Liver (tissue), 9 donors: Measurements from ENCODE around the gene HLA-G. TPM values are rescaled to one million over a fixed set of nuclear protein-coding genes. Genes with fewer than 3 reads are reported as not detected.

Experiments used
- DNase-seq: peaks from one replicate; pipeline ENCODE4 v3.0.0-alpha.2; 2017; ENCODE audit warnings: low spot score
- H3K27ac ChIP-seq, 2 donors: one replicate each; pipeline ENCODE4 v1.7.0; 2013; ENCODE audit warnings: inconsistent platforms in 2 of 2, low read length in 2 of 2, control low read depth in 1 of 2, low read depth in 1 of 2, mild to moderate bottlenecking in 1 of 2
- H3K27me3 ChIP-seq, 4 donors: one replicate each; pipeline versions ENCODE4 v1.6.1 to v1.7.0; 2013; ENCODE audit warnings: low read length in 3 of 4, inconsistent platforms in 1 of 4, mild to moderate bottlenecking in 1 of 4, moderate library complexity in 1 of 4; ENCODE audit not compliant: control insufficient read depth in 4 of 4, insufficient read depth in 4 of 4
- H3K36me3 ChIP-seq, 4 donors: one replicate each; pipeline versions ENCODE4 v1.6.1 to v1.7.0; 2013; ENCODE audit warnings: low read length in 3 of 4, mild to moderate bottlenecking in 3 of 4, low read depth in 1 of 4, moderate library complexity in 1 of 4; ENCODE audit not compliant: control insufficient read depth in 4 of 4, insufficient read depth in 3 of 4
- H3K4me1 ChIP-seq, 4 donors: one replicate each; pipeline versions ENCODE4 v1.6.1 to v1.7.0; 2013; ENCODE audit warnings: low read length in 3 of 4, mild to moderate bottlenecking in 3 of 4, moderate library complexity in 1 of 4; ENCODE audit not compliant: control insufficient read depth in 4 of 4, insufficient read depth in 4 of 4
- H3K4me3 ChIP-seq, 3 donors: one replicate each; pipeline versions ENCODE4 v1.6.1 to v1.7.0; 2013; ENCODE audit warnings: low read length in 3 of 3, control low read depth in 1 of 3, low read depth in 1 of 3, mild to moderate bottlenecking in 1 of 3
- H3K9ac ChIP-seq, 2 donors: one replicate each; pipeline ENCODE4 v1.7.0; 2013; ENCODE audit warnings: low read length in 2 of 2, mild to moderate bottlenecking in 2 of 2, moderate library complexity in 2 of 2, control low read depth in 1 of 2, low read depth in 1 of 2
- H3K9me3 ChIP-seq, 4 donors: one replicate each; pipeline versions ENCODE4 v1.6.1 to v1.7.0; 2013; ENCODE audit warnings: low read length in 3 of 4; ENCODE audit not compliant: control insufficient read depth in 4 of 4
- CTCF ChIP-seq: fragments of 150-350 bp; IDR thresholded peaks from 2 replicates; pipeline ENCODE4 v1.5.1; 2017; ENCODE audit warnings: improper control_type of control experiment, low read depth, low read length; ENCODE audit not compliant: missing input control
- EGR1 ChIP-seq, 2 donors: IDR thresholded peaks; 2 replicates each; pipeline ENCODE4 v1.6.1; 2016 to 2018; ENCODE audit warnings: antibody characterized with exemption in 2 of 2, low read depth in 2 of 2
- FOXA1 ChIP-seq: IDR thresholded peaks from 2 replicates; pipeline ENCODE4 v1.6.1; 2016; ENCODE audit warnings: antibody characterized with exemption
- GABPA ChIP-seq, 2 donors: IDR thresholded peaks in 1 of 2; conservative IDR thresholded peaks in 1 of 2; 2 replicates each; pipeline ENCODE4 v1.6.1; 2016; ENCODE audit warnings: antibody characterized with exemption in 2 of 2, mild to moderate bottlenecking in 1 of 2, moderate library complexity in 1 of 2
- HNF4A ChIP-seq, 2 donors: conservative IDR thresholded peaks; 2 replicates each; pipeline ENCODE4 v1.6.1; 2016; ENCODE audit warnings: antibody characterized with exemption in 2 of 2, mild to moderate bottlenecking in 2 of 2
- HNF4G ChIP-seq: IDR thresholded peaks from 2 replicates; pipeline ENCODE4 v1.6.1; 2016; ENCODE audit warnings: antibody characterized with exemption
- JUND ChIP-seq, 2 donors: IDR thresholded peaks; 2 replicates each; pipeline ENCODE4 v1.6.1; 2016; ENCODE audit warnings: antibody characterized with exemption in 2 of 2
- NR2F2 ChIP-seq: IDR thresholded peaks from 2 replicates; pipeline ENCODE4 v1.6.1; 2016; ENCODE audit warnings: antibody characterized with exemption
- RAD21 ChIP-seq, 2 donors: IDR thresholded peaks; 2 replicates each; pipeline ENCODE4 v1.6.1; 2016; ENCODE audit warnings: antibody characterized with exemption in 2 of 2, mild to moderate bottlenecking in 2 of 2
- RXRA ChIP-seq, 2 donors: IDR thresholded peaks; 2 replicates each; pipeline ENCODE4 v1.6.1; 2017 to 2018; ENCODE audit warnings: antibody characterized with exemption in 2 of 2, mild to moderate bottlenecking in 1 of 2
- SP1 ChIP-seq: IDR thresholded peaks from 2 replicates; pipeline ENCODE4 v1.6.1; 2018; ENCODE audit warnings: antibody characterized with exemption, mild to moderate bottlenecking
- WGBS: extraction: QIAGEN DNeasy Blood & Tissue Kit; methylation state at CpG from one replicate; pipeline ENCODE4 v1.1.7; 2013; 5-methylcytosine and 5-hydroxymethylcytosine counted together
- polyA plus RNA-seq, 2 donors: library from polyadenylated mRNA; stranded (reverse) in 1 of 2; unstranded in 1 of 2; fragments of 200-250 nt in 1 of 2; fragments of >200 nt in 1 of 2; fragmentation: Nextera tagmentation in 1 of 2; extraction: Ambion mirVana in 1 of 2; gene quantifications; one replicate each; pipeline versions ENCODE4 v1.2.1 to v1.2.3, GENCODE V29; 2013 to 2015
- total RNA-seq, 2 donors: library from RNA; depleted of rRNA; stranded (reverse); fragments of >200 nt; gene quantifications; one replicate each; pipeline ENCODE4 v1.2.3, GENCODE V29; 2014
- TF ChIP-seq, protein P1 (sequence below): IDR thresholded peaks from 2 replicates; pipeline ENCODE4 v1.6.1; 2016; ENCODE audit warnings: antibody characterized with exemption
- TF ChIP-seq, protein P2 (sequence below): IDR thresholded peaks from 2 replicates; pipeline ENCODE4 v1.6.1; 2016; ENCODE audit warnings: antibody characterized with exemption
- TF ChIP-seq, protein P3 (sequence below): IDR thresholded peaks from 2 replicates; pipeline ENCODE4 v1.6.1; 2016; ENCODE audit warnings: antibody characterized with exemption
- donor health status: healthy.
- donor health status: healthy.
- donor health status: healthy.
- donor health status: healthy.
- donor health status: healthy.

Gene HLA-G
- total and polyA plus RNA-seq, 4 donors: 0.79 TPM; not detected in 3

GRCh38 chr6:29811377-29811776 is 16.2 kb upstream of the HLA-G start:
- Histone ChIP-seq H3K27ac (no peak overlapping the region), H3K4me1 (no peaks in the 10 kb centered on the region), H3K9me3 (no peaks in the 10 kb centered on the region), H3K9ac (no peak overlapping the region), H3K36me3 (no peaks in the 10 kb centered on the region), H3K27me3 (peaks cover 0 to under 1% (median 0%) of the 10 kb centered on the region in 4 donors), H3K4me3 (no peak overlapping the region)
- DNase-seq: no peak
- TF ChIP-seq GABPA (IDR thresholded peaks at IDR 0.05 in 1 of 2, conservative IDR thresholded peaks at IDR 0.05 in 1 of 2) (no peak), HNF4G (no peak), NR2F2 (no peak), HNF4A (conservative IDR thresholded peaks at IDR 0.05) (no peak), FOXA1 (no peak)
- TF ChIP-seq, protein P1, sequence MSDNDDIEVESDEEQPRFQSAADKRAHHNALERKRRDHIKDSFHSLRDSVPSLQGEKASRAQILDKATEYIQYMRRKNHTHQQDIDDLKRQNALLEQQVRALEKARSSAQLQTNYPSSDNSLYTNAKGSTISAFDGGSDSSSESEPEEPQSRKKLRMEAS: no peak
- TF ChIP-seq, protein P2, sequence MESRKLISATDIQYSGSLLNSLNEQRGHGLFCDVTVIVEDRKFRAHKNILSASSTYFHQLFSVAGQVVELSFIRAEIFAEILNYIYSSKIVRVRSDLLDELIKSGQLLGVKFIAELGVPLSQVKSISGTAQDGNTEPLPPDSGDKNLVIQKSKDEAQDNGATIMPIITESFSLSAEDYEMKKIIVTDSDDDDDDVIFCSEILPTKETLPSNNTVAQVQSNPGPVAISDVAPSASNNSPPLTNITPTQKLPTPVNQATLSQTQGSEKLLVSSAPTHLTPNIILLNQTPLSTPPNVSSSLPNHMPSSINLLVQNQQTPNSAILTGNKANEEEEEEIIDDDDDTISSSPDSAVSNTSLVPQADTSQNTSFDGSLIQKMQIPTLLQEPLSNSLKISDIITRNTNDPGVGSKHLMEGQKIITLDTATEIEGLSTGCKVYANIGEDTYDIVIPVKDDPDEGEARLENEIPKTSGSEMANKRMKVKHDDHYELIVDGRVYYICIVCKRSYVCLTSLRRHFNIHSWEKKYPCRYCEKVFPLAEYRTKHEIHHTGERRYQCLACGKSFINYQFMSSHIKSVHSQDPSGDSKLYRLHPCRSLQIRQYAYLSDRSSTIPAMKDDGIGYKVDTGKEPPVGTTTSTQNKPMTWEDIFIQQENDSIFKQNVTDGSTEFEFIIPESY: no peak
- WGBS: 92% methylated on average over 1 of the region's 1 CpG

DNA sequence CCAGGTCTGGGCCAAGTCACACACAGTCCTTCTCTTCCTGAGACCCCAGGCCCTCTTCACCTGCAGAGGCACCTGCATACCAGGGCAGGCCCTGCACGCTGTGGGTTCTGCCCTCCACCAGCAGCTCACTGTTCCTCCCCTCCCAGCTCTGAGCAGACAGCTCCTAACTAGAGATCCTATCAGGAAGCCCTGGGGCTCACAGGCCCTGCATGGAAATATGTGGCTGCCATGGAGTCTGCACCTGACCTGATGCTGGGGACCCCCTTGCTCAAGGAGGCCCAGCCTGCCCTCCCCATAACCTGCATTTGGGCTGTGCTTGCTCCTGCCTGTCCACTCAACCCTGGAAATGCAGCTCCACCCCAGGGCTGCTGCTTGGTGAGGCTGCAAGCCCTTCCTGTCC is 14.6 kb upstream of the HLA-G start:
- Histone ChIP-seq H3K4me3 (no peak overlapping the region), H3K27me3 (no peaks in the 10 kb centered on the region), H3K9me3 (no peaks in the 10 kb centered on the region), H3K4me1 (no peaks in the 10 kb centered on the region), H3K27ac (no peak overlapping the region), H3K36me3 (no peaks in the 10 kb centered on the region), H3K9ac (no peak overlapping the region)
- WGBS: 35% methylated on average over 1 of the region's 1 CpG
- no peak for DNase-seq
- no peak for TF ChIP-seq EGR1 (IDR thresholded peaks at IDR 0.05; ENCODE audit: low read depth in 2 of 2)
- no peak for TF ChIP-seq CTCF
- TF ChIP-seq FOXA1: no peak

GRCh38 chr6:29813809-29814208 is 13.8 kb upstream of the HLA-G start:
- TF ChIP-seq CTCF: no peak
- TF ChIP-seq GABPA (IDR thresholded peaks at IDR 0.05 in 1 of 2, conservative IDR thresholded peaks at IDR 0.05 in 1 of 2): no peak
- TF ChIP-seq JUND (IDR thresholded peaks at IDR 0.05): no peak
- no peak for TF ChIP-seq HNF4A (conservative IDR thresholded peaks at IDR 0.05)
- TF ChIP-seq SP1: no peak
- no peak for TF ChIP-seq RXRA (IDR thresholded peaks at IDR 0.05)
- TF ChIP-seq, protein P3, sequence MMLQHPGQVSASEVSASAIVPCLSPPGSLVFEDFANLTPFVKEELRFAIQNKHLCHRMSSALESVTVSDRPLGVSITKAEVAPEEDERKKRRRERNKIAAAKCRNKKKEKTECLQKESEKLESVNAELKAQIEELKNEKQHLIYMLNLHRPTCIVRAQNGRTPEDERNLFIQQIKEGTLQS: no peak
- TF ChIP-seq RAD21 (IDR thresholded peaks at IDR 0.05): no peak
- TF ChIP-seq, protein P2: no peak
- Histone ChIP-seq H3K36me3 (no peaks in the 10 kb centered on the region), H3K9me3 (no peaks in the 10 kb centered on the region), H3K4me3 (no peak overlapping the region), H3K27me3 (no peaks in the 10 kb centered on the region), H3K27ac (no peak overlapping the region), H3K9ac (no peak overlapping the region), H3K4me1 (no peaks in the 10 kb centered on the region)
- WGBS: 75% methylated on average over 7 of the region's 7 CpGs
- DNase-seq: no peak
